ENCODE results near the gene TMEM63B. TPM values are rescaled to one million over a fixed set of nuclear protein-coding genes. Genes with fewer than 3 reads are reported as not detected.
A peak's percentile ranks its signal among the peaks of the same experiment; 100 is the strongest.
"Not testable (repeated sequence)": the region's sequence is repeated elsewhere in the genome, so short reads cannot be mapped to it uniquely, and the experiment has no call there.

Gene TMEM63B
- total RNA-seq, 1 experiment from 2014 or later = 45.0 TPM

- DNase-seq (ENCODE audit: low read depth) = no peak
Measured at GRCh38 chr6:44171899-44172546, 44.7 kb downstream of the TMEM63B start.

GRCh38 chr6:44172731-44173500, 45.6 kb downstream of the TMEM63B start:
- peak; percentile 92 for DNase-seq (ENCODE audit: low read depth)

GRCh38 chr6:44176130-44176761, 48.9 kb downstream of the TMEM63B start:
- no peak for DNase-seq (ENCODE audit: low read depth)

GRCh38 chr6:44176762-44177509, 49.6 kb downstream of the TMEM63B start:
- DNase-seq (ENCODE audit: low read depth) = no peak

GRCh38 chr6:44177691-44178423, 50.5 kb downstream of the TMEM63B start:
- DNase-seq (ENCODE audit: low read depth) = peak; percentile 84

- DNase-seq (ENCODE audit: low read depth) = no peak
Measured at GRCh38 chr6:44178424-44179071, 51.2 kb downstream of the TMEM63B start.

GRCh38 chr6:44179072-44179536, 51.8 kb downstream of the TMEM63B start:
- DNase-seq (ENCODE audit: low read depth) = peak; percentile 67

- no peak for DNase-seq (ENCODE audit: low read depth)
Measured at GRCh38 chr6:44179648-44180047, 52.3 kb downstream of the TMEM63B start.

GRCh38 chr6:44180406-44180805, 53.1 kb downstream of the TMEM63B start:
- DNase-seq (ENCODE audit: low read depth) = no peak

GRCh38 chr6:44180886-44181285, 53.5 kb downstream of the TMEM63B start:
- DNase-seq (ENCODE audit: low read depth) = peak; percentile 45

GRCh38 chr6:44181784-44182183, 54.4 kb downstream of the TMEM63B start:
- not testable (repeated sequence) for DNase-seq (ENCODE audit: low read depth)

GRCh38 chr6:44182911-44183390, 55.6 kb downstream of the TMEM63B start:
- DNase-seq (ENCODE audit: low read depth) = no peak

- no peak for DNase-seq (ENCODE audit: low read depth)
Measured at GRCh38 chr6:44183783-44184182, 56.4 kb downstream of the TMEM63B start.

- DNase-seq (ENCODE audit: low read depth) = not testable (repeated sequence)
Measured at GRCh38 chr6:44185356-44185755, 58.0 kb downstream of the TMEM63B start.

- DNase-seq (ENCODE audit: low read depth) = no peak
Measured at GRCh38 chr6:44185953-44186634, 58.7 kb downstream of the TMEM63B start.

- DNase-seq (ENCODE audit: low read depth) = no peak
Measured at GRCh38 chr6:44186635-44187025, 59.3 kb downstream of the TMEM63B start.

GRCh38 chr6:44188819-44189218, 61.5 kb downstream of the TMEM63B start:
- DNase-seq (ENCODE audit: low read depth) = no peak

GRCh38 chr6:44189257-44189656, 61.9 kb downstream of the TMEM63B start:
- peak; percentile 30 for DNase-seq (ENCODE audit: low read depth)

- DNase-seq (ENCODE audit: low read depth) = no peak
Measured at GRCh38 chr6:44190715-44191114, 63.4 kb downstream of the TMEM63B start.

Data from M059J (cell line).